Esophagus mucosa (tissue), 1 donor: ENCODE measurements around the gene PSMA7. TPM values are rescaled to one million over a fixed set of nuclear protein-coding genes. Genes with fewer than 3 reads are reported as not detected.

ENCODE experiments used
- ATAC-seq: fragments of 200-7000 bp; cut with Tn5 transposase; one replicate; pipeline ENCODE4 v1.9.1; 2020
- total RNA-seq: library from RNA; stranded (reverse); gene quantifications from one replicate; pipeline ENCODE4 v1.2.4, GENCODE V29; 2023
- donor health status: DM: yes; HTN: yes; CAD: no.

Gene PSMA7
- total RNA-seq, result 177 TPM

DNA sequence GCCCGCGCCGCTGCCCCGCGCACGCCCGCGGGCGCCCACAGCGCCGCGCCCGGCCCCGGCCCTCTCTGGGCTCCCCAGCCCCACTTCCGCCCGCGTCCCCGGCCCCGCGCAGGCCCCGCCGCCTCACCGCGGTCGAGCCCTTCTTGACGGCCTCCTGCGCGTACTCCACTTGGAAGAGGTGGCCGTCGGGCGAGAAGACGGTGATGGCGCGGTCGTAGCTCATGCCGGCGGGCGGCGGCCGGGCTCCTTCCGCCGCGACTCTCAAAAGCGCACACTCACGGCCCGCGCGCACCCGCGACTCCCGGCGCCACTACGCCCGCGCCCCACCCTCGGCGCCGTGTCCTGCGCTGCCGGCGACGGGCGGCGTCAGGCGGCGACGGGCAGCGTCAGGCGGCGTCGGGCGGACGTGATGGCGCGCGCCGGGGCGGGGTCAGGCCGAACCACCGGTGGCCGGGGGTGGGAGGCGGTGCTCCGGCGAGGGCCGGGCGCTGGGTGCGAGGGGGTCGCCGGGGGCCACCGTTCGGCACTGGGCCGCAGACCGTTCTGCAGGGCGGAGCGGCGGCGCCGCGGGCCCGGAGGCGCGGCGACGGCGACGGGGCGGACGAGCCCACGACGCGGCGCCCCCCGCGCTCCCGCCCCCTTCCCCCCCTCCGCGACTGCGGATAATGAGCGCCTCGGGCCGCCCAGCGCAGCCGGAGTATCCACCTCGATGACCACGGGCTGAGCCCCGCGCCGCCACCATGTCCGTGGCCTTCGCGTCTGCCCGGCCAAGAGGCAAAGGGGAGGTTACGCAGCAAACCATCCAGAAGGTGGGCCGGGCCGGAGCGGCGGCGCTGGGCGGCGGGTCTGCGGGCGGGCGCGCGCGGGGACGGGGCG, at the start of gene PSMA7, which contains the start of gene SS18L1:
Gene PSMA7, minus strand, starts transcription at position 314 of the 876 bp plus-strand sequence. Its CDS starts 91 bp downstream, at position 223.
Gene SS18L1, plus strand, starts transcription at position 689 of the 876 bp plus-strand sequence. Its CDS starts 52 bp downstream, at position 741.
- peak; percentile 87 for ATAC-seq

DNA sequence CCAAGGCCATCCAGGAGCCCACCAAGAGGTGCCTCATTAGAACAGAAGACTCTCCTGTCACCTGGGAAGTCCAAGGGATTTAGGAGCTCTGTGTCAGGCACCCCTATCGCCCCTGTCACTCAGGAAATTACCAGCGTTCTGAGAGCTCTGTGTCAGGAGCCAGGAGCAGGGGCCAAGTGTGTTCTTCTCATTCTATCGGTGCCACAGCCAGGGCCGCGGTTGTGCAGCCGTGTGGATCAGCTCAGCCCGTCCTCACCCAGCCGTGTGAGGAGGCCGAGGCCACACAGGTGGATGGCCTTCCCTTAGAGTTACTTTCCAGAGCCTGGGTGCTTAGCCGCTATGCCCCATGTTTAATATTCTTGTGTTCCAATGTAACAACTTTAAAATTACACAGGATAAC, 49.4 kb upstream of the PSMA7 start:
- no peak for ATAC-seq

DNA sequence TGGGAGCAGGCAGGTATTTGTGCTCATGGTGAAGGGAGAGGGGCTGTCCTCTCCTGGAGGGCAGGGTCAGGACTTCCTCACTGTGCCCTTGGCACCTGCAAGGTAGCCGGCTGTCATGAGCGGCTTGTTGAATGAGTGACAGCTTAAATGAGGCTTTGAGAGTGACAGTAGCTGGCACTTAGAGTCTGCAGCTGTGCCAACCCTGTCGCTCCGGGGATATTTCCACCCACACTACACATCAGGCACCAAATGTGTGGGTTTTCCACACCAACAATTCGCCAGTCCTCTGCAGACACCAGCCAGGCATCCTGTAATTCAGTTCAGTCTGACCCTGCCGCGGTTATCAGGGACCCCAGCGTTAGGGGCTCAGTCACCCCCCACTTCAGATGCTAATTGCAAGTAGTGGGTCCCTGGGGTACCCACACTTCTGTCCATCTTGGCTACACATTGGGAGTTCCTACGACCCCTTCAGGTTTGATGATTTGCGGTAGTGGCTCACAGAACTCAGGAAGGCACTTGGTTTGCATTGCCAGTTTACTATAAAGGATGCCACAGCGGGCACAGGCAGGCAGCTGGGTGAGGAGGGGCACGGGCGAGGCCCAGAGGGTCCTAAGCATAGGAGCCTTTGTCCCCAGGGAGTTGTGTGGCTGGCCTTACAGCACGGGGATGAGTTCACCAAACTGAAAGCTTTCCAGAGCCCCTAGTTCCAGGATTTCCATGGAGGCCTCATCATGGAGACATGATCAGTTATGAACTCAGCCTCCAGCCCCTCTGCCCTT, 48.8 kb upstream of the PSMA7 start:
- ATAC-seq, result no peak

DNA sequence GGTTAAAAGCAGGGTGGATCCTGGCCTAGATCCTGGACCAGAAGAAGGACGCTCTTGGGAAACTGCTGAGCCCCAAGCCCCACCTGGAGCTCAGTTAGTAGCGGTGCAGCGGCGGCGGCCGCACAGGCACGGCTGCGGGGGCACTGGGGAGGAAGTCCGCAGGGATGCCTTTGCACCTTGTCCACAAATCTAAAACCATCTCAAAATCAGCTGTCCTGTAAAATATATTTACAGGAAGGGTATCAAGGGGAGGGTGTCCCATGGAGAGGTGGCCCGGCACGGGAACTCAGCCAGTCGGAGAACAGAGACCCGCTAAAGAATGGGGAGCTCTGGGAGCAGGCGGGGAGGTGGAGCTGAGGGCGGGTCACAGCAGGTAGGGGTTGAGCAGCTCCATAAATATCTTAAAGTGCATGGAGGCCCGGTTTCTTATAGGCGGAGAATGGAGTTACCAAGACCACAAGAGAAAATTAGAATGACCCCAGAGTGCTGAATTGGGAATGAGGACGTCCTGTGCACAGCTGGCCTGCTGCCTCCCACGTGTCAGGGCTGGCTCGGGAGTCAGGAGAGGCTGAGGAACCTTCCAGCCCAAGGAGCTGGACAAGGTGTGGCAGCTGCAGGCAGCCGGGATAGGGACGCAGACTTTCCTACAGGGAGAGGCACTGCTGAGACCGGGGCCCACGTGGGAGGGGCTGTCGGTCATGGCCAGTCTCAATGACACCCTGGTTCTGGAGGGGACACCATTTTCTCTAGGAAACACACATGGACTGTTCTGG, 47.6 kb upstream of the PSMA7 start:
- ATAC-seq, result no peak

DNA sequence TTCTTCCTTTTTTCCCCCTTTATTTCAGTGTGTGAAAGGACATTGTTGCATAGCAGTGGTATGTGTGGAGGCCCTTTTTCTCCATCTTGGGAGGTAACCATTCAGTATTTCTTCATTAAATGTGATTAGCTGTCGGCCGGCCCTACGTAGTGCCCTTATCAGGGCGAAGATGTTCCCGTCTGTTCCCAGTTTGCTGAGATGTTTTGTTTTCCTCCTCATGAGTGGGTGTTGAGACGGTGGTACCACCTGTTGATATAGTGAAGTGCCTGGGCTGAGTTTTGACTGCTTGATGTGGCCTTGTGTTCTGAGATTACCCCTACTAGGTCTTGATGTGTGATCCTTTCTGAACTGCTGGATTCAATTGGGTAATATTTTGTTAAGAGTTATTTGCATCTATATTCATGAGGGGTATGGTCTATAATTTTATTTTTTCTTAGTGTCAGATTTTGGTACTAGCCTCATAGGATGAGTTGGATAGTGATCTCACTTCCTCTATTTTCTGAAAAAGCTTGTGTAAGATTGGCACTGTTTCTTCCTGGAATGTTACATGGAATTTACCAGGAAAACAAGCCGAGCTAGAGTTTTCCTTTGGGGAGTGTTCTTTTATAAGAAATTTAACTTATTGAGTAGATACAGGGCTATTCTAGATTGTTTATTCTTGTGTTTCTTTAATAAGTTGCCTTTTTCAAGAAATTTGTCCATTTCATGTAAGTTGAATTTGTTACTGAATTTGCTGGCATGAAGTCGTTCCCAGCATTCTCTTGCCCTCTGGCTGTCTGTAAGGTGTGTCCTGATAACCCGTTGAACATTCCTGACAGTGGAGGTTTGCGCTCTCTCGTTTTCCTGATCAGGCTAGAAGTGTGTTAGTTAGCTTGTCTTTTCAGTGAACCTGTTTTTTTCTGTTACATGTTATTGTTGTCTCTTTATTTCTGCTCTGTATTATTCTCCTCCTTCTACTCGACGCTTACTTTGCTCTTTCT, 44.0 kb upstream of the PSMA7 start:
- no peak for ATAC-seq

GRCh38 chr20:62186096-62186426, 42.9 kb upstream of the PSMA7 start:
- ATAC-seq, result no peak

GRCh38 chr20:62183426-62184142, 40.4 kb upstream of the PSMA7 start:
- ATAC-seq, result no peak

DNA sequence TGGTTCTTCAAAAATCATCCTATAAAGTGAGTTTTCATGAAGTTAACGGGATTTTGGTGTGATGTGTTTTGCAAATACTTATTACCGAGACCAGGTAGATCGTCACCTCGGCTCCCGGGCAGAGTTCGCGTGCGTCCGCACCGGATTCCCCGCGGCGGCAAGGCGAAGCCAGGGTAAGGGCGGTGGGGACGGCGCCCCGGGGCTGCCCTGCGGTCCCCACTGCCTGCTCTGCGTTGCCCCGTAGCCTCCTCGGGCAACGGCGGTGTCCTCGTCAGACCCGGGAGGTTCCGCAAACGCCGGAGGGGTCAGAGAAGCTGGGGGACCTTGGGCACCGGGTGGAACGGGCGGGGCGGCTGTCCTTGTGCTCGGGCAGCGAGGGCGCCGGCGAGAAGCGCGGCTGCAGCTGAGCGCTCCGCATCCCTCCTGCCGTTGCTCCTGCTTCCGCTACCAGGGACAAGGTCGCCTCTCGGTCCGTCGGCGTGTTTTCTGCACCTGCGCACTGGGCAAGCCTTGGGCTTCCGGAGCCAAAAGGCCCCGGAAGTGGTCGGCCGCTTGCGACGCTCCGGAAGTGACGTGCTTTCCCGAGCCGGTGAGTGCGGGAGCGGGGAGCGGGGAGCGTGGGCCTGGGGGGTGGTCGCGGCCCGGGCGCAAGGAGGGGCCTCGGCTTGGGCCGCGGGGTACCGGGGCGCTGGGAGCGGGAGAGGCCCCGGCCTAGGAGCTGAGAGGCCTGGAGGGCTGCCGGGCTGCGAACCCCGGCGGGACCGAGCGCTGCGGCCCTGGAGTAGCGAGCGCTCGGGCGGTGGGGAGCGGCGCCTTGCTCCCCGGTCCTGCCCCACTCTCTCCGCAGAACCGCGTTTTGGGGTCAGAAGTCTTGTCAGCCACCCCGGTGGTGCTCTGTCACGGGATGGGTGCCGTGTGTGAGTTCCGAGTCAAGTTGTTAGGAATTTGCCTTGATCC, 39.6 kb upstream of the PSMA7 start, which contains the start of gene MTG2:
Gene MTG2, plus strand, starts transcription at position 560 of the 957 bp plus-strand sequence. CDS start 10,393 bp downstream, outside the sequence.
- peak; percentile 98 for ATAC-seq

- no peak for ATAC-seq
These were observed 38.6 kb upstream of the PSMA7 start for GRCh38 chr20:62181808-62182207.

- ATAC-seq, result no peak
These were observed 35.9 kb upstream of the PSMA7 start for GRCh38 chr20:62179162-62179504.

GRCh38 chr20:62178316-62179161, 35.3 kb upstream of the PSMA7 start:
- ATAC-seq, result no peak

DNA sequence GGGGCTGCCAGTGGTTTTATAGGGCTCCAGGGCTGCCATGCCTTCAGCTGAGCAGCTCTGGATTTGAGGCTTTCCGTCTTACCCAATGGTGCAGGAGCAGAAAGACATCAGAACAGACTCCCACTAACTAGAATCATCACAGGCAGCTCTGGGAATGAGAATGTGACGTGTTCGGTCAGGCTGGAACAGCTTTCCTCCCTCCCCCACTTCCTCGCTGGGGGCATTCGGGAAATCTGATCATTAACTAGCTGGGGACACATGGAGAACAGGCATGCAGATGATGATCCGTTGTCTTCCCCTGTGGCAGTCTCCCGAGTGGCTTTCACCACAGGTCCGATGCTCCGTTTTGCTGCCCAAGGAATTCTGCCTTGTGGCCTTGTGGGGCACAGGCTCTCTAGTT, 34.1 kb upstream of the PSMA7 start:
- no peak for ATAC-seq

GRCh38 chr20:62176866-62177265, 33.7 kb upstream of the PSMA7 start:
- no peak for ATAC-seq

GRCh38 chr20:62175711-62176110, 32.5 kb upstream of the PSMA7 start:
- ATAC-seq, result no peak

- peak; percentile 20 for ATAC-seq
These were observed 31.9 kb upstream of the PSMA7 start for GRCh38 chr20:62174870-62175624.

GRCh38 chr20:62174021-62174804, 31.0 kb upstream of the PSMA7 start:
- no peak for ATAC-seq

DNA sequence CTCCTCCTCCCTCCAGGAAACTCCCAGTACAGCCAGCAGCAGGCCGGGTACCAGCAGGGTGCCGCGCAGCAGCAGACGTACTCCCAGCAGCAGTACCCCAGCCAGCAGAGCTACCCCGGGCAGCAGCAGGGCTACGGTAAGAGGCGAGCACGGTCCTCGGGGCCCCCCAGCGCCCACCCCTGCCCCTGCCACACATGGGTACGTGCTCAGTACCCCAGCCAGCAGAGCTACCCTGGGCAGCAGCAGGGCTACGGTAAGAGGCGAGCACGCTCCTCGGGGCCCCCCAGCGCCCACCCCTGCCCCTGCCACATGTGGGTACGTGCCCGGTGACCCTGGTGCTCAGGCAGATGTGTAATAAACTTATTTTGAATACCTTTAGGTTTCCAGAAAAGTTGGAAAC, 29.5 kb upstream of the PSMA7 start:
- ATAC-seq, result peak; percentile 13
